Adrenal gland (tissue), 5 donors: ENCODE measurements around the gene DNAJC6.

Experiments
- POLR2A ChIP-seq, 2 donors: fragments of 450-650 bp; IDR thresholded peaks; one replicate each; pipeline ENCODE4 v1.6.1; 2017; ENCODE audit warnings: antibody characterized with exemption in 2 of 2, mild to moderate bottlenecking in 2 of 2, moderate library complexity in 1 of 2
- TF ChIP-seq, protein P1 (sequence below), 6 experiments: fragments of 450-650 bp in 4 of 6; fragments of 200-600 bp in 2 of 6; sonication (generic) in 1 of 6; IDR thresholded peaks; 1 replicate in 5 of 6; 2 replicates in 1 of 6; pipeline versions ENCODE4 v1.5.1 to v1.8.0; 2016 to 2021; ENCODE audit warnings: antibody characterized with exemption in 6 of 6, mild to moderate bottlenecking in 2 of 6, moderate library complexity in 1 of 6
- donor health status: DM: no; HTN: no; CAD: no.

DNA sequence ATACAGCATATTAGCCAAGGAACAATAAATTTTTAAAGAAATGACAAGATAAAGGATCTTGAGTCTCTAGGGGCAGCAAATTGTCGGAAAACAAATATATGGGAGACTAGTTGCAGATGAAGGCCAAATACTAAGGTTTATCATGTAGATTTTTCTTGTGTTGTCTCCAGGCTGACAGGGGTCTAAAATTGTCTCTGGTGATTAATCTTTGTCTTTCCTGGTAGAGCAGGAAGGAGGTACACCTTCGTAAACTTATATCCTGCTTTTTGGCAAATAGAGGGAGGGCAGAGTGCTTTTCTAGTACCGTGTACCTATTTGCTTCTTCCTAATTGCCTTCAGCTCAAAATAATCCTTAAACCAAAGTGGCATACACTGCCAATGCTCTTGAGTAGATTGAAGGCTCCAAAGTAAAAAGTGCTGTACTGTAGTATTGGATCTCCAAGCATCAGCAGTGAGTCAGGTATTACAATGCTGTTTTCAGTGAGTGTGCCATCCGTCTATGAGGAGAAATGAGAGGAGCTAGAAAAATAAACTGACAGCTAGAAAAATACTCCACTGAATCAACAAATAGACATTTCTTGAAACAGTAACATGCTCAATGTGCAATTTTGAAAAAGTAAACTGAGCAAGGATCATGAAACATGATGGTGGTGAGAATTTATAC is 109.3 kb downstream of the DNAJC6 start:
- TF ChIP-seq, protein P1, sequence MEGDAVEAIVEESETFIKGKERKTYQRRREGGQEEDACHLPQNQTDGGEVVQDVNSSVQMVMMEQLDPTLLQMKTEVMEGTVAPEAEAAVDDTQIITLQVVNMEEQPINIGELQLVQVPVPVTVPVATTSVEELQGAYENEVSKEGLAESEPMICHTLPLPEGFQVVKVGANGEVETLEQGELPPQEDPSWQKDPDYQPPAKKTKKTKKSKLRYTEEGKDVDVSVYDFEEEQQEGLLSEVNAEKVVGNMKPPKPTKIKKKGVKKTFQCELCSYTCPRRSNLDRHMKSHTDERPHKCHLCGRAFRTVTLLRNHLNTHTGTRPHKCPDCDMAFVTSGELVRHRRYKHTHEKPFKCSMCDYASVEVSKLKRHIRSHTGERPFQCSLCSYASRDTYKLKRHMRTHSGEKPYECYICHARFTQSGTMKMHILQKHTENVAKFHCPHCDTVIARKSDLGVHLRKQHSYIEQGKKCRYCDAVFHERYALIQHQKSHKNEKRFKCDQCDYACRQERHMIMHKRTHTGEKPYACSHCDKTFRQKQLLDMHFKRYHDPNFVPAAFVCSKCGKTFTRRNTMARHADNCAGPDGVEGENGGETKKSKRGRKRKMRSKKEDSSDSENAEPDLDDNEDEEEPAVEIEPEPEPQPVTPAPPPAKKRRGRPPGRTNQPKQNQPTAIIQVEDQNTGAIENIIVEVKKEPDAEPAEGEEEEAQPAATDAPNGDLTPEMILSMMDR (IDR thresholded peaks at IDR 0.05) = no peak
- no peak for TF ChIP-seq POLR2A (IDR thresholded peaks at IDR 0.05)
